Measurements from ENCODE around the gene PEX3. TPM values are rescaled to one million over a fixed set of nuclear protein-coding genes. Genes with fewer than 3 reads are reported as not detected.

PEX3 gene
- total RNA-seq, 1 experiment from 2014 or later, result 17.9 TPM

GRCh38 chr6:143506199-143506598, 55.6 kb downstream of the PEX3 start:
- Histone ChIP-seq H3K27ac (ENCODE audit: insufficient read length, low read depth, low read length) (no peak overlapping the region), H3K18ac (ENCODE audit: insufficient read length, low read depth, low read length) (no peak overlapping the region), H2BK5ac (ENCODE audit: insufficient read length, low read length) (no peak overlapping the region), H3K9me3 (ENCODE audit: control insufficient read depth, low read depth, low read length) (no peaks in the 10 kb centered on the region), H4K5ac (ENCODE audit: insufficient read length, low read depth, low read length) (no peak overlapping the region), H3K27me3 (ENCODE audit: insufficient read depth, low read length) (no peaks in the 10 kb centered on the region), H2BK20ac (ENCODE audit: low read depth, low read length, poor library complexity, severe bottlenecking) (no peak overlapping the region), H3K23me2 (ENCODE audit: insufficient read length, low read depth, low read length, poor library complexity, severe bottlenecking) (peaks cover 5% of the 10 kb centered on the region), H3K56ac (ENCODE audit: insufficient read length, low read depth, low read length) (no peak overlapping the region), H2AFZ (ENCODE audit: low read length) (no peak overlapping the region), H3K4me1 (ENCODE audit: insufficient read depth, low read length) (no peaks in the 10 kb centered on the region), H2BK120ac (ENCODE audit: low read depth, low read length, poor library complexity, severe bottlenecking) (no peak overlapping the region), H3K23ac (ENCODE audit: insufficient read length, low read depth, low read length) (no peak overlapping the region), H2AK5ac (ENCODE audit: insufficient read length, low read length) (no peak overlapping the region), H3K79me1 (ENCODE audit: insufficient read depth, low read depth, low read length, poor library complexity, severe bottlenecking) (no peaks in the 10 kb centered on the region), H3K4me2 (ENCODE audit: insufficient read depth, insufficient read length, low read length) (no peak overlapping the region), H3T11ph (ENCODE audit: low read length) (no peak overlapping the region), H4K91ac (ENCODE audit: insufficient read length, low read depth, low read length) (no peak overlapping the region), H3K14ac (ENCODE audit: insufficient read depth, low read length) (no peak overlapping the region), H4K8ac (replicated peaks; ENCODE audit: insufficient read length, low read depth, low read length) (no peak overlapping the region), H2BK12ac (ENCODE audit: insufficient read length, low read depth, low read length) (no peak overlapping the region), H4K20me1 (ENCODE audit: control insufficient read depth, insufficient read depth, insufficient read length) (no peaks in the 10 kb centered on the region), H3K9ac (ENCODE audit: extremely low read depth, insufficient read length, low read length) (no peak overlapping the region), H2BK15ac (ENCODE audit: low read depth, low read length) (no peak overlapping the region), H3K4ac (ENCODE audit: low read depth, low read length) (no peak overlapping the region), H3K79me2 (ENCODE audit: insufficient read depth, low read length) (no peaks in the 10 kb centered on the region)
- no peak for DNase-seq
- Mint-ChIP-seq H3K9me3 (no peaks in the 10 kb centered on the region), H3K27ac (no peak overlapping the region), H3K36me3 (ENCODE audit: insufficient read depth in 1 of 3, low read depth in 3 of 3) (peaks cover 14 to 52% (median 29%) of the 10 kb centered on the region in 3 experiments; a peak in 6 of 7 replicates), H3K27me3 (ENCODE audit: low read depth) (no peaks in the 10 kb centered on the region), H3K4me3 (no peak overlapping the region), H3K4me1 (peaks cover 5 to 7% of the 10 kb centered on the region in 2 experiments; a peak in 2 of 4 replicates)
- TF ChIP-seq CTCF (conservative IDR thresholded peaks at IDR 0.05), result no peak
- WGBS (ENCODE audit: extremely low coverage, insufficient read length, low lambda C conversion rate), result no CpG with 5 or more reads among the region's 6 CpGs
